ENCODE results near the gene CAMK4.

GRCh38 chr5:111197523-111197922, 26.7 kb upstream of the CAMK4 start:
- TF ChIP-seq CTCF (IDR thresholded peaks at IDR 0.05; ENCODE audit: insufficient read depth, low read length) = no peak
- TF ChIP-seq REST (IDR thresholded peaks at IDR 0.05; ENCODE audit: insufficient replicate concordance, low read depth) = no peak
- TF ChIP-seq GABPA (IDR thresholded peaks at IDR 0.05; ENCODE audit: low read depth) = no peak

Measured in HL-60 (cell line).